HepG2 (cell line): ENCODE data around the gene IL10RA. TPM values are rescaled to one million over a fixed set of nuclear protein-coding genes. Genes with fewer than 3 reads are reported as not detected.

Experiments used
- ATAC-seq: fragments of 200-7000 bp; cut with Tn5 transposase; 3 replicates; pipeline ENCODE4 v1.9.1; 2020; ENCODE audit warnings: mild to moderate bottlenecking, moderate library complexity
- BruUV-seq: library from RNA; stranded (reverse); fragments of 400-500 nt; replicated peaks from 2 replicates; lab custom pipeline; 2021; lab: Mats Ljungman, UMichigan
- CTCF ChIA-PET: fragments of 300-600 bp; formaldehyde crosslinking; extraction: SDS; loops from one replicate; lab custom pipeline; 2021; ENCODE audit warnings: low total read pairs, inconsistent platforms, low intra/inter-chr PET ratio; lab: Yijun Ruan, JAX
- POLR2A ChIA-PET: fragments of 350-600 bp; sonication (Branson Sonifier 250); formaldehyde crosslinking; loops from one replicate; lab custom pipeline; 2020; ENCODE audit warnings: antibody characterized with exemption, inconsistent platforms; lab: Yijun Ruan, JAX
- DNase-seq: peaks from one replicate; pipeline ENCODE4 v3.0.0-alpha.2; 2015; ENCODE audit warnings: low spot score
- FAIRE-seq: peaks from 3 replicates; lab custom pipeline; 2011; peaks lifted over from hg19 to GRCh38; lab: Jason Lieb, UNC
- H2AFZ ChIP-seq: one replicate; pipeline ENCODE4 v1.6.1; 2011; ENCODE audit warnings: low read length, inconsistent platforms
- H3K27ac ChIP-seq: fragments of 300-600 bp; 3 replicates; pipeline ENCODE4 v1.8.0; 2011; ENCODE audit warnings: mixed run types, mild to moderate bottlenecking, mixed read lengths, low read length, inconsistent platforms; ENCODE audit not compliant: insufficient read depth; ENCODE audit errors: extremely low read length
- H3K27me3 ChIP-seq, 2 experiments: fragments of 200-600 bp in 1 of 2; 2 replicates in 1 of 2; 3 replicates in 1 of 2; pipeline versions ENCODE4 v1.6.0 to v1.8.0; 2011; ENCODE audit warnings: low read length in 2 of 2, mild to moderate bottlenecking in 2 of 2, moderate library complexity in 2 of 2, inconsistent platforms in 1 of 2; ENCODE audit not compliant: insufficient read depth in 2 of 2, control insufficient read depth in 1 of 2
- H3K36me3 ChIP-seq, 2 experiments: fragments of 200-600 bp in 1 of 2; replicated peaks in 1 of 2; 2 replicates in 1 of 2; 3 replicates in 1 of 2; pipeline versions ENCODE4 v1.5.1 to v1.8.0; 2011; ENCODE audit warnings: low read length in 2 of 2, inconsistent platforms in 1 of 2; ENCODE audit not compliant: insufficient read depth in 2 of 2, control insufficient read depth in 1 of 2
- H3K4me1 ChIP-seq: 2 replicates; pipeline ENCODE4 v1.5.1; 2012; ENCODE audit warnings: low read length, inconsistent platforms; ENCODE audit not compliant: insufficient read depth
- H3K4me2 ChIP-seq: 2 replicates; pipeline ENCODE4 v1.6.0; 2011; ENCODE audit warnings: low read depth, low read length, inconsistent platforms
- H3K4me3 ChIP-seq, 3 experiments: fragments of 200-600 bp in 1 of 3; sonication (generic), shearing (Covaris generic) in 1 of 3; replicated peaks in 1 of 3; 2 replicates each; pipeline ENCODE4 v1.5.1; 2011 to 2016; ENCODE audit warnings: low read length in 3 of 3, inconsistent platforms in 2 of 3, low read depth in 2 of 3, mild to moderate bottlenecking in 2 of 3, control low read depth in 1 of 3, mixed read lengths in 1 of 3; ENCODE audit not compliant: insufficient read depth in 1 of 3
- H3K79me2 ChIP-seq: one replicate; pipeline ENCODE4 v1.6.1; 2011; ENCODE audit warnings: low read length, inconsistent platforms; ENCODE audit not compliant: insufficient read depth
- H3K9ac ChIP-seq: 2 replicates; pipeline ENCODE4 v1.6.0; 2011; ENCODE audit warnings: mild to moderate bottlenecking, low read depth, low read length, inconsistent platforms; ENCODE audit not compliant: insufficient read depth
- H3K9me3 ChIP-seq: 2 replicates; pipeline ENCODE4 v1.5.1; 2012; ENCODE audit warnings: mild to moderate bottlenecking, low read length
- H4K20me1 ChIP-seq: 2 replicates; pipeline ENCODE4 v1.6.0; 2011; ENCODE audit warnings: inconsistent platforms, mild to moderate bottlenecking, low read length, moderate library complexity; ENCODE audit not compliant: insufficient read depth
- RXRB ChIP-seq: IDR thresholded peaks from 2 replicates; pipeline ENCODE4 v1.6.1; 2016; ENCODE audit warnings: borderline replicate concordance, missing genetic modification reagents, missing compliant biosample characterization
- XBP1 ChIP-seq: sonication (generic); formaldehyde crosslinking; IDR thresholded peaks from 2 replicates; pipeline ENCODE4 v1.5.0; 2020; ENCODE audit warnings: missing genetic modification reagents
- ZNF7 ChIP-seq: IDR thresholded peaks from 2 replicates; pipeline ENCODE4 v1.6.1; 2016; ENCODE audit warnings: missing biosample characterization, missing genetic modification reagents
- ZNF709 ChIP-seq: sonication (generic); formaldehyde crosslinking; IDR thresholded peaks from 2 replicates; pipeline ENCODE4 v1.5.0; 2020; ENCODE audit warnings: mild to moderate bottlenecking, missing genetic modification reagents
- ZNF746 ChIP-seq: sonication (generic); formaldehyde crosslinking; IDR thresholded peaks from 2 replicates; pipeline ENCODE4 v1.8.0; 2022; ENCODE audit warnings: mild to moderate bottlenecking, missing genetic modification reagents
- WGBS: methylation state at CpG from one replicate; pipeline ENCODE4 v1.1.6; 2017; ENCODE audit warnings: low lambda C conversion rate; 5-methylcytosine and 5-hydroxymethylcytosine counted together
- in situ Hi-C: cut with HindIII; loops from 2 replicates; pipeline ENCODE4 v1.10.0; 2017; ENCODE audit warnings: low pct_unique_long_range_greater_than_20kb; ENCODE audit not compliant: extremely low pct_ligation_motif_present
- intact Hi-C: fragments of 100-400 bp; cut with micrococcal nuclease; formaldehyde crosslinking; loops from one replicate; pipeline ENCODE4 v1.10.0; 2022; ENCODE audit not compliant: unreplicated experiment
- polyA plus RNA-seq, 8 experiments: library from polyadenylated mRNA; depleted of rRNA in 3 of 8; stranded (reverse) in 7 of 8; unstranded in 1 of 8; fragments of >200 nt; fragmentation: Illumina TruSeq in 4 of 8; extraction: Trizol in 4 of 8; gene quantifications; 2 replicates each; pipeline versions ENCODE4 v1.2.1 to v1.2.3, GENCODE V29; 2011 to 2016; ENCODE audit warnings: low read depth in 4 of 8, missing spikeins in 1 of 8, mixed read lengths in 1 of 8; ENCODE audit not compliant: insufficient read depth in 1 of 8
- total RNA-seq, 5 experiments: library from RNA; depleted of rRNA; stranded (reverse); fragments of >200 nt; fragmentation: Illumina TruSeq; extraction: Trizol; gene quantifications; 2 replicates each; pipeline ENCODE4 v1.2.3, GENCODE V29; 2016; ENCODE audit warnings: low read depth in 1 of 5
- TF ChIP-seq, protein P1 (sequence below): IDR thresholded peaks from 2 replicates; pipeline ENCODE4 v1.6.1; 2016; ENCODE audit warnings: mild to moderate bottlenecking, missing biosample characterization, missing genetic modification reagents
- TF ChIP-seq, protein P2 (sequence below): sonication (generic); formaldehyde crosslinking; IDR thresholded peaks from 2 replicates; pipeline ENCODE4 v1.4.0; 2020; ENCODE audit warnings: missing genetic modification reagents, borderline replicate concordance
- TF ChIP-seq, protein P3 (sequence below): IDR thresholded peaks from 2 replicates; pipeline ENCODE4 v1.6.1; 2018; ENCODE audit warnings: missing genetic modification reagents
- TF ChIP-seq, protein P4 (sequence below): IDR thresholded peaks from 2 replicates; pipeline ENCODE4 v1.6.1; 2016; ENCODE audit warnings: control low read depth
- TF ChIP-seq, protein P5 (sequence below): sonication (generic); formaldehyde crosslinking; IDR thresholded peaks from 2 replicates; pipeline ENCODE4 v1.4.0; 2020; ENCODE audit warnings: mild to moderate bottlenecking, missing genetic modification reagents

The IL10RA gene
- total and polyA plus RNA-seq, 2 of the 13 experiments (the other 11 are each of a cell fraction or from before 2014, with no cell fraction given) = not detected

DNA sequence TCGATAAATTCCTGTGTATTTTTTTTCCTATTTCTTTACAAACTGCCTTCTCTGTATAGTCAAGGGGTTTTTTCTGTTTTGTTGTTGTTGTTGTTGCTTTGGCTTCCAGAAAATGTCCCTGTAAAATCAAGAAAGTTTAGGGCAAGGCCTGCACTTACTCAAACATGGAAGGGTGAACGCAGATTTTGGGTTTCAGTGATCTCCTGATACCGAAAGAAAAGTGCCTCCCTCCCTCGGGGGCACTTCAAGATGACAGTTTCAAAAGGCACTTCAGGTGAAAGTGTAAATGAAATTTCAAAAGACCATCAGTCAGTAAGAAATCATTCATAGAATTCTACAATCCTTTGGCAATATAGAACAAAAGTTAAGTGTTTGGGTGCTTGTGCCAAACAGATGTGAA, 47.2 kb downstream of the IL10RA start (continued):
- TF ChIP-seq, protein P1, sequence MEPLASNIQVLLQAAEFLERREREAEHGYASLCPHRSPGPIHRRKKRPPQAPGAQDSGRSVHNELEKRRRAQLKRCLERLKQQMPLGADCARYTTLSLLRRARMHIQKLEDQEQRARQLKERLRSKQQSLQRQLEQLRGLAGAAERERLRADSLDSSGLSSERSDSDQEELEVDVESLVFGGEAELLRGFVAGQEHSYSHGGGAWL (CRISPR knock-in tag) = no peak
- TF ChIP-seq XBP1 (CRISPR knock-in tag) (no peak), ZNF746 (no peak)
- TF ChIP-seq, protein P2, sequence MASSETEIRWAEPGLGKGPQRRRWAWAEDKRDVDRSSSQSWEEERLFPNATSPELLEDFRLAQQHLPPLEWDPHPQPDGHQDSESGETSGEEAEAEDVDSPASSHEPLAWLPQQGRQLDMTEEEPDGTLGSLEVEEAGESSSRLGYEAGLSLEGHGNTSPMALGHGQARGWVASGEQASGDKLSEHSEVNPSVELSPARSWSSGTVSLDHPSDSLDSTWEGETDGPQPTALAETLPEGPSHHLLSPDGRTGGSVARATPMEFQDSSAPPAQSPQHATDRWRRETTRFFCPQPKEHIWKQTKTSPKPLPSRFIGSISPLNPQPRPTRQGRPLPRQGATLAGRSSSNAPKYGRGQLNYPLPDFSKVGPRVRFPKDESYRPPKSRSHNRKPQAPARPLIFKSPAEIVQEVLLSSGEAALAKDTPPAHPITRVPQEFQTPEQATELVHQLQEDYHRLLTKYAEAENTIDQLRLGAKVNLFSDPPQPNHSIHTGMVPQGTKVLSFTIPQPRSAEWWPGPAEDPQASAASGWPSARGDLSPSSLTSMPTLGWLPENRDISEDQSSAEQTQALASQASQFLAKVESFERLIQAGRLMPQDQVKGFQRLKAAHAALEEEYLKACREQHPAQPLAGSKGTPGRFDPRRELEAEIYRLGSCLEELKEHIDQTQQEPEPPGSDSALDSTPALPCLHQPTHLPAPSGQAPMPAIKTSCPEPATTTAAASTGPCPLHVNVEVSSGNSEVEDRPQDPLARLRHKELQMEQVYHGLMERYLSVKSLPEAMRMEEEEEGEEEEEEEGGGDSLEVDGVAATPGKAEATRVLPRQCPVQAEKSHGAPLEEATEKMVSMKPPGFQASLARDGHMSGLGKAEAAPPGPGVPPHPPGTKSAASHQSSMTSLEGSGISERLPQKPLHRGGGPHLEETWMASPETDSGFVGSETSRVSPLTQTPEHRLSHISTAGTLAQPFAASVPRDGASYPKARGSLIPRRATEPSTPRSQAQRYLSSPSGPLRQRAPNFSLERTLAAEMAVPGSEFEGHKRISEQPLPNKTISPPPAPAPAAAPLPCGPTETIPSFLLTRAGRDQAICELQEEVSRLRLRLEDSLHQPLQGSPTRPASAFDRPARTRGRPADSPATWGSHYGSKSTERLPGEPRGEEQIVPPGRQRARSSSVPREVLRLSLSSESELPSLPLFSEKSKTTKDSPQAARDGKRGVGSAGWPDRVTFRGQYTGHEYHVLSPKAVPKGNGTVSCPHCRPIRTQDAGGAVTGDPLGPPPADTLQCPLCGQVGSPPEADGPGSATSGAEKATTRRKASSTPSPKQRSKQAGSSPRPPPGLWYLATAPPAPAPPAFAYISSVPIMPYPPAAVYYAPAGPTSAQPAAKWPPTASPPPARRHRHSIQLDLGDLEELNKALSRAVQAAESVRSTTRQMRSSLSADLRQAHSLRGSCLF (CRISPR knock-in tag) = no peak
- TF ChIP-seq, protein P3, sequence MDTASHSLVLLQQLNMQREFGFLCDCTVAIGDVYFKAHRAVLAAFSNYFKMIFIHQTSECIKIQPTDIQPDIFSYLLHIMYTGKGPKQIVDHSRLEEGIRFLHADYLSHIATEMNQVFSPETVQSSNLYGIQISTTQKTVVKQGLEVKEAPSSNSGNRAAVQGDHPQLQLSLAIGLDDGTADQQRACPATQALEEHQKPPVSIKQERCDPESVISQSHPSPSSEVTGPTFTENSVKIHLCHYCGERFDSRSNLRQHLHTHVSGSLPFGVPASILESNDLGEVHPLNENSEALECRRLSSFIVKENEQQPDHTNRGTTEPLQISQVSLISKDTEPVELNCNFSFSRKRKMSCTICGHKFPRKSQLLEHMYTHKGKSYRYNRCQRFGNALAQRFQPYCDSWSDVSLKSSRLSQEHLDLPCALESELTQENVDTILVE (CRISPR knock-in tag) = no peak

DNA sequence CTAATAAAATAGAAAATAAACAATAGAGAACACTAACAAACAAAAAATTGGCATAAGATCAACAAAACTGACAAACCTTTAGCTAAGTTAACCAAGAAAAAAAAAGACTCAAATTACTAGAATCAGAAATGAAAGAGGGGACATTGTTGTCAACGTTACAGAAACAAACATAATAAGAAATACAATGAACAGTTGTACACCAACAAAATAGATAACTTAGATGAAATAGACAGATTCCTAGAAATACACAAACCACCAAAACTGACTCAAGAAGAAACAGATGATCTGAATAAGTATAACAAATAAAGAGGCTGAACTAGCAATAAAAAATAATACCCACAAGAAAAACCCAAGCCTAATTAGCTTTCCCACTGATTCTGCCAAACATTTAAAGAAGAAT, 55.9 kb downstream of the IL10RA start:
- in situ Hi-C loops (no loop called here), intact Hi-C loops (no loop called here)
- ATAC-seq = no peak
- H3K9me3 ChIP-seq = no peaks in the 10 kb centered on the region
- no peaks in the 10 kb centered on the region for H3K36me3 ChIP-seq
- POLR2A ChIA-PET = no interaction called here
- no TSS peak for BruUV-seq
- H2AFZ ChIP-seq = no peak overlapping the region
- no peaks in the 10 kb centered on the region for H4K20me1 ChIP-seq
- no peak for DNase-seq
- CTCF ChIA-PET = no interaction called here
- WGBS = 4% methylated on average over 1 of the region's 1 CpG
- peaks cover 0 to 8% of the 10 kb centered on the region in 2 experiments; a peak in 2 of 5 replicates for H3K27me3 ChIP-seq
- no peak for FAIRE-seq
- H3K9ac ChIP-seq = no peak overlapping the region
- no peak overlapping the region for H3K4me3 ChIP-seq
- H3K27ac ChIP-seq = no peak overlapping the region
- H3K79me2 ChIP-seq = no peaks in the 10 kb centered on the region
- H3K4me2 ChIP-seq = no peak overlapping the region
- H3K4me1 ChIP-seq = no peaks in the 10 kb centered on the region
- TF ChIP-seq, protein P4, sequence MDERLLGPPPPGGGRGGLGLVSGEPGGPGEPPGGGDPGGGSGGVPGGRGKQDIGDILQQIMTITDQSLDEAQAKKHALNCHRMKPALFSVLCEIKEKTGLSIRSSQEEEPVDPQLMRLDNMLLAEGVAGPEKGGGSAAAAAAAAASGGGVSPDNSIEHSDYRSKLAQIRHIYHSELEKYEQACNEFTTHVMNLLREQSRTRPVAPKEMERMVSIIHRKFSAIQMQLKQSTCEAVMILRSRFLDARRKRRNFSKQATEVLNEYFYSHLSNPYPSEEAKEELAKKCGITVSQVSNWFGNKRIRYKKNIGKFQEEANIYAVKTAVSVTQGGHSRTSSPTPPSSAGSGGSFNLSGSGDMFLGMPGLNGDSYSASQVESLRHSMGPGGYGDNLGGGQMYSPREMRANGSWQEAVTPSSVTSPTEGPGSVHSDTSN = no peak
- no peak for TF ChIP-seq ZNF709 (CRISPR knock-in tag)
- TF ChIP-seq RXRB (CRISPR knock-in tag) = no peak
- no peak for TF ChIP-seq ZNF7 (CRISPR knock-in tag)
- TF ChIP-seq, protein P5, sequence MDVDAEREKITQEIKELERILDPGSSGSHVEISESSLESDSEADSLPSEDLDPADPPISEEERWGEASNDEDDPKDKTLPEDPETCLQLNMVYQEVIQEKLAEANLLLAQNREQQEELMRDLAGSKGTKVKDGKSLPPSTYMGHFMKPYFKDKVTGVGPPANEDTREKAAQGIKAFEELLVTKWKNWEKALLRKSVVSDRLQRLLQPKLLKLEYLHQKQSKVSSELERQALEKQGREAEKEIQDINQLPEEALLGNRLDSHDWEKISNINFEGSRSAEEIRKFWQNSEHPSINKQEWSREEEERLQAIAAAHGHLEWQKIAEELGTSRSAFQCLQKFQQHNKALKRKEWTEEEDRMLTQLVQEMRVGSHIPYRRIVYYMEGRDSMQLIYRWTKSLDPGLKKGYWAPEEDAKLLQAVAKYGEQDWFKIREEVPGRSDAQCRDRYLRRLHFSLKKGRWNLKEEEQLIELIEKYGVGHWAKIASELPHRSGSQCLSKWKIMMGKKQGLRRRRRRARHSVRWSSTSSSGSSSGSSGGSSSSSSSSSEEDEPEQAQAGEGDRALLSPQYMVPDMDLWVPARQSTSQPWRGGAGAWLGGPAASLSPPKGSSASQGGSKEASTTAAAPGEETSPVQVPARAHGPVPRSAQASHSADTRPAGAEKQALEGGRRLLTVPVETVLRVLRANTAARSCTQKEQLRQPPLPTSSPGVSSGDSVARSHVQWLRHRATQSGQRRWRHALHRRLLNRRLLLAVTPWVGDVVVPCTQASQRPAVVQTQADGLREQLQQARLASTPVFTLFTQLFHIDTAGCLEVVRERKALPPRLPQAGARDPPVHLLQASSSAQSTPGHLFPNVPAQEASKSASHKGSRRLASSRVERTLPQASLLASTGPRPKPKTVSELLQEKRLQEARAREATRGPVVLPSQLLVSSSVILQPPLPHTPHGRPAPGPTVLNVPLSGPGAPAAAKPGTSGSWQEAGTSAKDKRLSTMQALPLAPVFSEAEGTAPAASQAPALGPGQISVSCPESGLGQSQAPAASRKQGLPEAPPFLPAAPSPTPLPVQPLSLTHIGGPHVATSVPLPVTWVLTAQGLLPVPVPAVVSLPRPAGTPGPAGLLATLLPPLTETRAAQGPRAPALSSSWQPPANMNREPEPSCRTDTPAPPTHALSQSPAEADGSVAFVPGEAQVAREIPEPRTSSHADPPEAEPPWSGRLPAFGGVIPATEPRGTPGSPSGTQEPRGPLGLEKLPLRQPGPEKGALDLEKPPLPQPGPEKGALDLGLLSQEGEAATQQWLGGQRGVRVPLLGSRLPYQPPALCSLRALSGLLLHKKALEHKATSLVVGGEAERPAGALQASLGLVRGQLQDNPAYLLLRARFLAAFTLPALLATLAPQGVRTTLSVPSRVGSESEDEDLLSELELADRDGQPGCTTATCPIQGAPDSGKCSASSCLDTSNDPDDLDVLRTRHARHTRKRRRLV (CRISPR knock-in tag) = no peak
